Adrenal gland (tissue), 12 donors: ENCODE measurements around the gene PPFIA3. TPM values are rescaled to one million over a fixed set of nuclear protein-coding genes. Genes with fewer than 3 reads are reported as not detected.

Experiments used
- DNase-seq, 7 donors: peaks; one replicate each; pipeline ENCODE4 v3.0.0-alpha.2; 2019 to 2020
- H3K27ac ChIP-seq, 5 donors: fragments of 200-600 bp; sonication (generic) in 4 of 5; 1 replicate in 3 of 5; 2 replicates in 2 of 5; pipeline versions ENCODE4 v1.5.1 to v1.8.0; 2016 to 2020; ENCODE audit warnings: mild to moderate bottlenecking in 1 of 5
- H3K27me3 ChIP-seq: fragments of 200-600 bp; 2 replicates; pipeline ENCODE4 v1.8.0; 2021
- H3K36me3 ChIP-seq, 2 donors: fragments of 200-600 bp; replicated peaks in 1 of 2; 1 replicate in 1 of 2; 2 replicates in 1 of 2; pipeline versions ENCODE4 v1.5.1 to v1.8.0; 2018 to 2022
- H3K4me1 ChIP-seq, 2 donors: fragments of 200-600 bp; replicated peaks in 1 of 2; 1 replicate in 1 of 2; 2 replicates in 1 of 2; pipeline versions ENCODE4 v1.5.1 to v1.8.0; 2018 to 2021
- H3K4me3 ChIP-seq, 4 donors: fragments of 200-600 bp; sonication (generic) in 3 of 4; one replicate each; pipeline ENCODE4 v1.5.1; 2016 to 2018
- H3K9me3 ChIP-seq, 3 donors: fragments of 200-600 bp; sonication (generic) in 1 of 3; replicated peaks in 1 of 3; 1 replicate in 2 of 3; 2 replicates in 1 of 3; pipeline versions ENCODE4 v1.5.1 to v1.8.0; 2016 to 2021
- POLR2A ChIP-seq, 2 donors: fragments of 450-650 bp; IDR thresholded peaks; one replicate each; pipeline ENCODE4 v1.6.1; 2017; ENCODE audit warnings: antibody characterized with exemption in 2 of 2, mild to moderate bottlenecking in 2 of 2, moderate library complexity in 1 of 2
- WGBS, 4 donors: extraction: QIAGEN DNeasy Blood & Tissue Kit in 2 of 4; methylation state at CpG; one replicate each; pipeline versions ENCODE4 v1.1.5 to v1.1.7; 2013 to 2017; 5-methylcytosine and 5-hydroxymethylcytosine counted together
- intact Hi-C, 2 donors: fragments of 100-400 bp; cut with DNase I; formaldehyde crosslinking; loops; one replicate each; pipeline versions ENCODE4 v1.14.1 to v1.15.0; 2022 to 2023
- polyA plus RNA-seq, 3 donors: library from polyadenylated mRNA; stranded (reverse); fragments of 200-250 nt in 2 of 3; fragments of 350-450 nt in 1 of 3; fragmentation: Illumina TruSeq in 1 of 3; extraction: RNeasy Lipid Tissue Mini Kit (QIAGEN cat#74804) in 1 of 3; gene quantifications; one replicate each; pipeline ENCODE4 v1.2.3, GENCODE V29; 2013 to 2014
- total RNA-seq, 9 donors: library from RNA; depleted of rRNA in 4 of 9; stranded (reverse); fragments of >200 nt in 4 of 9; fragments of 120-200 nt in 1 of 9; fragmentation: NEBNext Ultra II Directional in 1 of 9; extraction: Animal tissue kit (Norgen Biotek cat#: 25700) in 1 of 9; gene quantifications; one replicate each; pipeline versions ENCODE4 v1.1.0 to v1.2.4, GENCODE V29; 2013 to 2023
- TF ChIP-seq, protein P1 (sequence below), 6 experiments: fragments of 450-650 bp in 4 of 6; fragments of 200-600 bp in 2 of 6; sonication (generic) in 1 of 6; IDR thresholded peaks; 1 replicate in 5 of 6; 2 replicates in 1 of 6; pipeline versions ENCODE4 v1.5.1 to v1.8.0; 2016 to 2021; ENCODE audit warnings: antibody characterized with exemption in 6 of 6, mild to moderate bottlenecking in 2 of 6, moderate library complexity in 1 of 6
- donor health status: healthy with polysubstance abuse.
- donor health status: Bipolar disorder and iron deficiency.
- donor health status: DM: yes; HTN: yes; CAD: no.
- donor health status: DM: no; HTN: no; CAD: no.
- donor health status: DM: no; HTN: no; CAD: no.
- donor health status: DM: yes; HTN: yes; CAD: no.

The PPFIA3 gene
- total and polyA plus RNA-seq, 12 donors, result 2.9 to 60.2 (median 14.9) TPM

GRCh38 chr19:49111218-49111998 lies 7.9 kb upstream of the PPFIA3 start:
- no peak for TF ChIP-seq POLR2A (IDR thresholded peaks at IDR 0.05)
- 79 to 85% (median 83%) methylated on average over 11 of the region's 11 CpGs for WGBS, 4 donors
- H3K27me3 ChIP-seq, result no peaks in the 10 kb centered on the region

DNA sequence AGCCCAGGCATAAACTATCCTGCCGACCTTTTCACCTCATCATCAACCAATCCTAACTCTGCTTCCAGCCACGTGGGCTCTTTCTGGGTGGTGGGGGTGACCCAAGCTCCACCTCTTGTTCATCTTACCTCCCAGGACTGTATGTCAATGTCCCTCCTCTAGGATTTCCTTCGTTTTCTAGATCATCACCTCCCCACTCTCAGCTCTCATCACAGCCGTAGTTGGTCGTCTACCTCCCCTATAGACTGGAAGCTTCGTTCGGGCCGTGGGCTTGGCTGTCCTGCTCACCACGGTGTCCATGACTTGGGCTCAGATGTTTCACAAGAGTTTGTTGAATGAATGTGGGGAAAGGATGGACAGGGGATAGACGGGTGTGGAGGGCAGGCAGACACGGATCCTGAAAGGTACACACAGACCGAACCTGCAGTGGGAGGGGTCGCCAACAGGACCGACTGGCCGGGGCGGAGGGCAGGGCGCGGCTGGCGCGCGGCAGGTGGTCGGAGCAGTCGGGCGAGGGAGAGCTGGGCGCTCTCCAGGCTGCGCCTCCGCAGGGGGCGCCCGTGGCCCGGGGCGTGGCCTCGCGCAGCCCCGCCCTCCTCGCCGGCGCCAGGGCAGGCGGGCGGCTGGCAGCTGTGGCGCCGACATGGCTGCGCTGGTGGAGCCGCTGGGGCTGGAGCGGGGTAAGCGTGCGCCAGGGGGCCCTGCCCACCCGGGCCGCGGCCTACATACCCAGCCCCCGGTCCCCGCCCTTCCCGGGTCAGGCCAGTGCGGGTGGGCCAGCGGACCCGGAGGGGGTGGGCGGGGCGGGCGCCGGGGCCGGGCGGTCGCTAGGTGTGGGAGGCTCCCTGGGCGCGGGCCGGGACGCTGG lies 5.3 kb upstream of the PPFIA3 start, which contains the start of gene LIN7B:
Gene LIN7B, plus strand, starts transcription at position 609 of the 868 bp plus-strand sequence. Its CDS starts 35 bp downstream, at position 644.
- no peak for TF ChIP-seq POLR2A (IDR thresholded peaks at IDR 0.05)
- TF ChIP-seq, protein P1, sequence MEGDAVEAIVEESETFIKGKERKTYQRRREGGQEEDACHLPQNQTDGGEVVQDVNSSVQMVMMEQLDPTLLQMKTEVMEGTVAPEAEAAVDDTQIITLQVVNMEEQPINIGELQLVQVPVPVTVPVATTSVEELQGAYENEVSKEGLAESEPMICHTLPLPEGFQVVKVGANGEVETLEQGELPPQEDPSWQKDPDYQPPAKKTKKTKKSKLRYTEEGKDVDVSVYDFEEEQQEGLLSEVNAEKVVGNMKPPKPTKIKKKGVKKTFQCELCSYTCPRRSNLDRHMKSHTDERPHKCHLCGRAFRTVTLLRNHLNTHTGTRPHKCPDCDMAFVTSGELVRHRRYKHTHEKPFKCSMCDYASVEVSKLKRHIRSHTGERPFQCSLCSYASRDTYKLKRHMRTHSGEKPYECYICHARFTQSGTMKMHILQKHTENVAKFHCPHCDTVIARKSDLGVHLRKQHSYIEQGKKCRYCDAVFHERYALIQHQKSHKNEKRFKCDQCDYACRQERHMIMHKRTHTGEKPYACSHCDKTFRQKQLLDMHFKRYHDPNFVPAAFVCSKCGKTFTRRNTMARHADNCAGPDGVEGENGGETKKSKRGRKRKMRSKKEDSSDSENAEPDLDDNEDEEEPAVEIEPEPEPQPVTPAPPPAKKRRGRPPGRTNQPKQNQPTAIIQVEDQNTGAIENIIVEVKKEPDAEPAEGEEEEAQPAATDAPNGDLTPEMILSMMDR (IDR thresholded peaks at IDR 0.05), result peak in 4 of 6 experiments; percentile 31 to 60 (median 48)
- WGBS, 4 donors, result 1 to 3% (median 1%) methylated on average over 9 to 66 of the region's 66 CpGs
- H3K4me1 ChIP-seq, result peaks cover 16 to 32% of the 10 kb centered on the region in 2 donors
- peak in 6 of 7 donors; percentile 50 to 69 (median 58) for DNase-seq
- H3K27ac ChIP-seq, result peak within 1 kb of the TSS in 4 of 5 donors; percentile 45 to 85 (median 72)
- H3K36me3 ChIP-seq, result peaks cover 0 to 4% of the 10 kb centered on the region in 2 donors
- H3K27me3 ChIP-seq, result no peaks in the 10 kb centered on the region
- H3K4me3 ChIP-seq, result peak within 1 kb of the TSS in 3 of 4 donors; percentile 59 to 98 (median 74)
- intact Hi-C loops, result no loop called here
- H3K9me3 ChIP-seq, result no peaks in the 10 kb centered on the region

More at GRCh38 chr19:49111218-49111998, 7.9 kb upstream of the PPFIA3 start:
- Histone ChIP-seq H3K9me3 (no peaks in the 10 kb centered on the region), H3K4me1 (peaks cover 5 to 23% of the 10 kb centered on the region in 2 donors), H3K36me3 (peaks cover 0 to 29% of the 10 kb centered on the region in 2 donors), H3K27ac (peak overlapping the region in 1 of 5 donors; percentile 80), H3K4me3 (no peak overlapping the region)
- no peak for DNase-seq
- intact Hi-C loops, result no loop called here

DNA sequence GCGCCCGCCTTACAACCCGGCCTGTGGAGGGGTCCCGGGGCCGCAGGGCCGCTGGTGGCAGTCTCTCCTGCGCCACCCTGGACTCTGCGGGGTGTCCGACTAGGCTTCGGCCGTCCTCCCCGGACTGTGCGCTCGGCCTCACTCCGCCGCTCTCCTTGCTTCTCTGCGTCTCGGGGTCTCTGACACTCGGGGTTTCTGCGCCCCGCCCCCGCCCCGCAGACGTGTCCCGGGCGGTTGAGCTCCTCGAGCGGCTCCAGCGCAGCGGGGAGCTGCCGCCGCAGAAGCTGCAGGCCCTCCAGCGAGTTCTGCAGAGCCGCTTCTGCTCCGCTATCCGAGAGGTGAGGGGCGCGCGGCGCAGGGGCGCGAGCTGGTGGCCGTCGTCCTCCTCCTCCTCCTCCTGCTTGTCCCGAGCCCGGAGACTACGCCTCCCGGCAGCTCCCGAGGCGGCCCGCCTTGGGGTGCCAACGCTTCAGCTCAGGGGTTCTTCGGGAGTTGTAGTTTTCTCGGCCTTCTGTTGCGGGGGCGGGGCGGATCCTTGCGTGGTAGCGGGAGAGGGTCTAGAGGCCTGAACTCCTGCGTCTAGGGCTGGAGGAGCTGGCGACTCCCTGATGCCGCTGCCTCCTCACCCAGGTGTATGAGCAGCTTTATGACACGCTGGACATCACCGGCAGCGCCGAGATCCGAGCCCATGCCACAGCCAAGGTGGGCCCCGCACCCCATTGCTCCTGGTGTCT lies 4.5 kb upstream of the PPFIA3 start:
- peak in 1 of 2 donors; percentile 10 for TF ChIP-seq POLR2A (IDR thresholded peaks at IDR 0.05)
- TF ChIP-seq, protein P1 (IDR thresholded peaks at IDR 0.05), result no peak
- DNase-seq, result peak; percentile 58 to 82 (median 63)
- H3K27me3 ChIP-seq, result no peaks in the 10 kb centered on the region
- peak overlapping the region in 4 of 5 donors; percentile 45 to 85 (median 72) for H3K27ac ChIP-seq
- intact Hi-C loops, result no loop called here
- H3K36me3 ChIP-seq, result no peaks in the 10 kb centered on the region
- 8 to 83% (median 42%) methylated on average over 6 to 68 of the region's 68 CpGs for WGBS, 4 donors
- peak overlapping the region in 3 of 4 donors; percentile 59 to 98 (median 74) for H3K4me3 ChIP-seq
- H3K9me3 ChIP-seq, result no peaks in the 10 kb centered on the region
- H3K4me1 ChIP-seq, result peaks cover 23 to 38% of the 10 kb centered on the region in 2 donors

GRCh38 chr19:49116544-49116943 lies 2.8 kb upstream of the PPFIA3 start:
- peak in 4 of 7 donors; percentile 54 to 79 (median 60) for DNase-seq
- H3K4me1 ChIP-seq, result peaks cover 24 to 33% of the 10 kb centered on the region in 2 donors
- no peak overlapping the region for H3K27ac ChIP-seq
- no peaks in the 10 kb centered on the region for H3K27me3 ChIP-seq
- H3K36me3 ChIP-seq, result no peaks in the 10 kb centered on the region
- WGBS, 4 donors, result 29 to 67% (median 56%) methylated on average over 1 of the region's 1 CpG
- H3K9me3 ChIP-seq, result no peaks in the 10 kb centered on the region
- intact Hi-C loops, result no loop called here
- no peak overlapping the region for H3K4me3 ChIP-seq
- TF ChIP-seq, protein P1 (IDR thresholded peaks at IDR 0.05), result no peak
- TF ChIP-seq POLR2A (IDR thresholded peaks at IDR 0.05), result no peak
